GM12874 (cell line): ENCODE results near the gene CRKL.

ENCODE experiments used
- TF ChIP-seq, protein P1 (sequence below): IDR thresholded peaks from 2 replicates; pipeline ENCODE4 v1.5.1; 2011; ENCODE audit warnings: low read depth, mild to moderate bottlenecking, control low read depth, low read length, moderate library complexity; ENCODE audit not compliant: insufficient read depth

CRKL gene, protein sequence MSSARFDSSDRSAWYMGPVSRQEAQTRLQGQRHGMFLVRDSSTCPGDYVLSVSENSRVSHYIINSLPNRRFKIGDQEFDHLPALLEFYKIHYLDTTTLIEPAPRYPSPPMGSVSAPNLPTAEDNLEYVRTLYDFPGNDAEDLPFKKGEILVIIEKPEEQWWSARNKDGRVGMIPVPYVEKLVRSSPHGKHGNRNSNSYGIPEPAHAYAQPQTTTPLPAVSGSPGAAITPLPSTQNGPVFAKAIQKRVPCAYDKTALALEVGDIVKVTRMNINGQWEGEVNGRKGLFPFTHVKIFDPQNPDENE

DNA sequence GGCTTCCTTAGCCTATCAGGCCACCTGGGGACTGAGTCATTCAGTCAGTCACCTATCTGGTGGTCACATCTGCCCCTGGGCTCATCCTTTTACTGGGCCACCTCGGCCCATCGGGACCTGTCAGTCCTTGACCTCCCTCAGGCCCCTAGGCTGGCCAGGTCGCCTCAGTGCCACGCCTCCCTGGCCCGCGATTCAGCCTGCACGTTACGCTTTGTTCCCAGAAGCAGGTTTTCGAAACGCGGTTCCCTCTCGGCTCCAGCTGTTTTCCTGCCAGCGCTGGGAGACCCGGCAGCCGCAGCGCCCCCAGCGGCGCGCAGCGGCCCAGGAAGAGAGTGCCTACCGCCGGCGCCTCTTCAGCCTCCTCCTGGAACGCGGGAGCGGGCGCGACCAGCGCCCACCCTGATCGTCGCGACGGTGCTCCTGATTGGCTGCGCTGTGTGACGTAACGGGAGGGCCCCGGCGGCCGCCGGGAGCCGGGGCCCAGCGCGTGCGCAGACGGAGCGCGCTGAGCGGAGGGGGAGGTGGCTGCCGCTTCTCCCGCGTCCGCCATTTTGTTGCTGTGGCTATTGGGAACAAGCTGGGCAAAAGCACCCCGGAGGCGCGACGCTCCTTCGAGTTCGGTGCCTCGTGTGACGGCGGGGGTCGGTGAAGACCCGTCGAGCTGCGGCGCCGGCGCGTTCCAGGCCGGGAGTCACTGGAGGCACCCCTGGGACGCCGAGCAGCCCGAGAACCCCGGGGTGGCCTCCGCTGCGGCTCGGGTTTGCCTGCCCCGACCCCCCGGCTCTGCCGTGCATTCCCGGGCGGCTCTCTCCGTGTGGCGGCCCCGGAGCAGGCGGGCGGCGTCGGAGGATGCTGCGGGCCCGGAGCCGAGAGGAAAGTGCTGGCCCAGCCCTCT is at the start of gene CRKL:
CRKL (plus strand) TSS at position 492 of the 895 bp plus-strand sequence. CDS start 528 bp downstream, outside the sequence.
- TF ChIP-seq, protein P1, sequence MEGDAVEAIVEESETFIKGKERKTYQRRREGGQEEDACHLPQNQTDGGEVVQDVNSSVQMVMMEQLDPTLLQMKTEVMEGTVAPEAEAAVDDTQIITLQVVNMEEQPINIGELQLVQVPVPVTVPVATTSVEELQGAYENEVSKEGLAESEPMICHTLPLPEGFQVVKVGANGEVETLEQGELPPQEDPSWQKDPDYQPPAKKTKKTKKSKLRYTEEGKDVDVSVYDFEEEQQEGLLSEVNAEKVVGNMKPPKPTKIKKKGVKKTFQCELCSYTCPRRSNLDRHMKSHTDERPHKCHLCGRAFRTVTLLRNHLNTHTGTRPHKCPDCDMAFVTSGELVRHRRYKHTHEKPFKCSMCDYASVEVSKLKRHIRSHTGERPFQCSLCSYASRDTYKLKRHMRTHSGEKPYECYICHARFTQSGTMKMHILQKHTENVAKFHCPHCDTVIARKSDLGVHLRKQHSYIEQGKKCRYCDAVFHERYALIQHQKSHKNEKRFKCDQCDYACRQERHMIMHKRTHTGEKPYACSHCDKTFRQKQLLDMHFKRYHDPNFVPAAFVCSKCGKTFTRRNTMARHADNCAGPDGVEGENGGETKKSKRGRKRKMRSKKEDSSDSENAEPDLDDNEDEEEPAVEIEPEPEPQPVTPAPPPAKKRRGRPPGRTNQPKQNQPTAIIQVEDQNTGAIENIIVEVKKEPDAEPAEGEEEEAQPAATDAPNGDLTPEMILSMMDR, result peak; percentile 97

- TF ChIP-seq, protein P1, result no peak
Observed at GRCh38 chr22:20868025-20868962, 48.9 kb upstream of the CRKL start.

- TF ChIP-seq, protein P1, result no peak
Observed at GRCh38 chr22:20869234-20869633, 48.0 kb upstream of the CRKL start.

DNA sequence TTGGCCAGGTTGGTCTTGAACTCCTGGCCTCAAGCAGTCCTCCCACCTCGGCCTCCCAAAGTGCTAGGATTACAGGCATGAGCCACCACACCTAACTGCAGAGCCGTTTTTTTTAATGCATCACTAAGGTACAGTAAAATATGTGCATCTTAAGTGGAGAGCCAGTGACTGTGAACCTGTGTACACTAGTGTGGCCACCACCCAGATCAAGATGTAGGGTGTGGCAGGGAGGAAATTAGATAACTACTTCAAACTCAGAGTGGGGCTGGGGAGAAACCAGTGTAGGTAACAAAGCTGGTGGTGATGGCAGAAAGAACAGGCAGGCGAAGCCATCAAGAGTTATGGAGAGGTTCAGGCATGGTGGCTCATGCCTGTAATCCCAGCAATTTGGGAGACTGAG is 44.0 kb upstream of the CRKL start:
- TF ChIP-seq, protein P1, result no peak

- TF ChIP-seq, protein P1, result no peak
Observed at GRCh38 chr22:20875296-20875695, 41.9 kb upstream of the CRKL start.

DNA sequence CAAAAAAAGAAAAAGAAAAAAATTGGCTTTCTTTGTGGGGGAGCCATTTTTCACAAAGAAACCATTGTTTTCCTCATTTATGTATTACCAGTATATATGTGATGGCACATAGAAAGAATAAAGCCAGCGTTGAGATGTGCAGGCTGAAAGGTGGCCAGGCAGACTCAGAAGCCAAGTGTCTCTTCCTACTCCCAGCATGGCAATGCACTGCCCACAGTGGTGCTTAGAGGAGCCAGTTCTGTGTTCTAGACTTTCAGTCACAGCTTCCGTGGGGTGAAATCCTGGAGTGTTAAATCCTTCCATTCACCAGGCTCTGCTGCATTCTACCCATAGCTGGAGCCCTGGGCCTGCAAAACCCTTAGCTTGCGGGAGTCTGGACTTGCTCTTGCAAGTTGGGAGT is 39.5 kb upstream of the CRKL start:
- TF ChIP-seq, protein P1, result no peak
